GM10266 (cell line): ENCODE measurements around the gene PLXND1.

Experiments used
- DNase-seq: peaks from one replicate; pipeline ENCODE4 v3.0.0; 2012; ENCODE audit errors: extremely low spot score
- TF ChIP-seq, protein P1 (sequence below): IDR thresholded peaks from 2 replicates; pipeline ENCODE4 v1.5.1; 2012; ENCODE audit warnings: mild to moderate bottlenecking, low read depth; ENCODE audit not compliant: control insufficient read depth, insufficient read depth; ENCODE audit errors: missing control alignments

Gene PLXND1

DNA sequence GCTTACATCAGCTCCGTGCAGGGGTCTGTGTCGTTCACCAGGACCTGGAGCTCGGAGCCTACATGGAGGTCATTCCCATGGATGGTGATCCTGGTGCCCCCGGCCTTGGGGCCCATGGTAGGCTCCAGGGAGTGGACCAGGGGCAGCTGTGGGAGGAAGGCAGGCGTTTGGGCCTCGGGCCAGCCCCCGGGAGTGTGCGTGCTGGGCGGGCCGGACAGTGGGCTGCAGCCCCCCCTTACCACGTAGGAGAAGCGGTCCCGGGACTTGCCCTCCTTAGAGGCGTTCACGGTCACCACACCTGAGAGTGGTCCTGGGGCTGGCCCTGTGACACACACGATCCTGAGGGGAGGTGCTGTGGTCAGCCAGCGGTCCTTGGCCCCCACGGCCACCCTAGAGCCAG is 33.9 kb downstream of the PLXND1 start:
- no peak for DNase-seq
- TF ChIP-seq, protein P1, sequence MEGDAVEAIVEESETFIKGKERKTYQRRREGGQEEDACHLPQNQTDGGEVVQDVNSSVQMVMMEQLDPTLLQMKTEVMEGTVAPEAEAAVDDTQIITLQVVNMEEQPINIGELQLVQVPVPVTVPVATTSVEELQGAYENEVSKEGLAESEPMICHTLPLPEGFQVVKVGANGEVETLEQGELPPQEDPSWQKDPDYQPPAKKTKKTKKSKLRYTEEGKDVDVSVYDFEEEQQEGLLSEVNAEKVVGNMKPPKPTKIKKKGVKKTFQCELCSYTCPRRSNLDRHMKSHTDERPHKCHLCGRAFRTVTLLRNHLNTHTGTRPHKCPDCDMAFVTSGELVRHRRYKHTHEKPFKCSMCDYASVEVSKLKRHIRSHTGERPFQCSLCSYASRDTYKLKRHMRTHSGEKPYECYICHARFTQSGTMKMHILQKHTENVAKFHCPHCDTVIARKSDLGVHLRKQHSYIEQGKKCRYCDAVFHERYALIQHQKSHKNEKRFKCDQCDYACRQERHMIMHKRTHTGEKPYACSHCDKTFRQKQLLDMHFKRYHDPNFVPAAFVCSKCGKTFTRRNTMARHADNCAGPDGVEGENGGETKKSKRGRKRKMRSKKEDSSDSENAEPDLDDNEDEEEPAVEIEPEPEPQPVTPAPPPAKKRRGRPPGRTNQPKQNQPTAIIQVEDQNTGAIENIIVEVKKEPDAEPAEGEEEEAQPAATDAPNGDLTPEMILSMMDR = no peak

DNA sequence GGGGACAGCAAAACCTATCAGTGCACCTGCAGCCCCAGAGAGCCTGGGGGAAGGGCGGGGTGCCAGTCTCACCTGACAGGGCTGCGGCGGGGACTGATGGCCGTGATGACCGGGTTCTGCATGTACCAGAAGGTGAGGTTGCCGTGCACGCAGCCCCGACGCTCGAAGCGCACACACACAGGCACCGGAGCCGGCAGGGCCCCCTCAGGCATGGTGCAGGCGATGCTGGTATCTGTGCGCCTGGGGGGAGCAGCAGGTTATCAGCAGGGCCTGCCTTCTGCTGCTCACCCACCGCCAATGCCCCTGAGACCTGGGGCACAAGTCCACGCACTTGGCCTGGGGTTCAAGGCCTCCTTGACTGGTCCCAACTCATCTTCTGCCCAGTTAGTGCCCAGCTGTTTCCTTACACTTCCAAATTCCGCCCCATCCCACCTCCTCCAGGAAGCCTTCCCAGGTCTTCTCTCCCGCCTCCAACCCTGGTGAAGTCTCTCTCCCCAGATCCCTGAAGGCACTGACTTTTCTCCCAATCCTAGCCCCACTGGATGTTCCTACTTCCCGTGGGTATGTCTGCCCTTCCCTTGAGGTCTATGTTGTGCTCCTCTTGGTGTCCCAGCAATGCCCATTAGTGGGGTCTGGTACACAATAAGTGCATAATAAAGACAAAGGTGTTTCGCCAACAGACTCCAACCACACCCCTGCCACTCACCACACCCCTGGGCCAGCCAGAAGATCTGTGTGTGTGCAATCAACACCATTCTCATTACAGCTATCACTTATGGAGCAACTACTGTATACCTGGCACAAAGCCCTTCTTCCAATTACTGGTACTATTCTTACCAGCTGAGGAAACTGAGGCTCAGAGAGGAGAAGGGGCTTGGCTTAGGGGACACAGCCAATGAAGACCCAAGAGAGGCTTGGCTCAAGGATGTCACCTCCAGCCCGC is 34.6 kb downstream of the PLXND1 start:
- TF ChIP-seq, protein P1 = no peak
- no peak for DNase-seq

DNA sequence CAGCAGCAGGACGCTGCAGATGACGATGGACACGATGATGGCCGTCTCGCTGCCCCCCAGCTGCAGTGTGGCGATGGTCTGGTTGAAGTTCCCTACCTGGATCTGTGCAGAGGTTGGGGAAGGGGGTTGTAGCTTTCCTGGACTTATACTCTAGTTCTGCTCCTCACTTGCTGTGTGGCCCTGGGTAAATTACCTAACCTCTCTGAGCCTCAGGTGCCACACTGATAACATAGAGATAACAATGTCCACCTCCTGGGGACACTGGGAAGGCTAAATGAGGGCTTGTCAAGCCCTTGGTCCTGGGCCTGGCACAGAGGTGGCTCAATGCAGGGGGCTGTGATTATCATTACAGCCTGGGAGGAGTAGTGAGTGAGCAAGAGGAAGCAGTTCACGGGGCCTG is 36.6 kb downstream of the PLXND1 start:
- TF ChIP-seq, protein P1 = no peak
- no peak for DNase-seq

DNA sequence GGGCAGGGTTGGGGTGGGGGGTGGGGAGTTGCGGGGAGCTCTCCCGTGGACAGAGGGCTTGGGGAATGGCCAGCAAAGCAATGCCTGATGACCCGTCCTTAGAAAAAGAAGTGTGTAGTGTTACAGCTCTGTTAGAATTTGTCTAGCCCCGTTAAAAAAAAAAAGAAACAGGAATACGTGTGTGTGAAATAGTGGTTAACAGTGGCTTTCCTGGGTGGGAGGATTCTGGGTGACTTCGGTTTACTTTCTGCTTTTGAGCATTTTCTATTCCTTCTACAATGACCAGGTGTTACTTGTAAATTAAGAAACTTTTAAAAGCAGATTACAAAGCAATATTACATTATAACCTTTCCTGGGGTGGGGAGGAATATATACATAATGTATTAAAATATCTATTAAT is 38.5 kb downstream of the PLXND1 start:
- no peak for DNase-seq
- TF ChIP-seq, protein P1 = no peak

DNA sequence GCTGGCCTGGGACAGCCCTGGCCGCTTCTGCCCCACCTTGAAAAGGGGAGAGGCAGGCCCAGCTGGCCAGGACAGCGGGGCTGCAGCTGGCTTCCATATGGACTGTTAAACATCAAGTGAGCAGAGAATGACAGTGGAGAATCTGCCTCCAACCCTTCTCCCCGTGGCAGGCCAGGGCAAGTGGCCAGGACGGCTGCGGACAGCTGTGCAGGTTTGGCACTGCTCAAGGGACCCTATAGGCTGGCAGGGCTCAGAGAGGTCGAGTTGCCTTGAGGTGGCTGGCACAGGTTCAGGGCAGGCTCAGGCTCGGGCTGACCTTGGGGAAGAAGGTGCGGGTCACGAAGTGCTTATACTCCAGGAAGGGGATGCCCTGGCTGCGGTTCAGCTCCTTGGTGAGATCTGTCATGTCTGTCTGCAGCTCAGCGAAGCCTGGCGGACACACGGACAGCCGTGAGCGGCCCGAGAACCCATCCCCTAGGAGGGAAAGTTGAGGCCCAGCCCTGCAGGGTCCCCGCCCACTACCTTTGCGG is 39.2 kb downstream of the PLXND1 start:
- no peak for DNase-seq
- TF ChIP-seq, protein P1 = no peak

DNA sequence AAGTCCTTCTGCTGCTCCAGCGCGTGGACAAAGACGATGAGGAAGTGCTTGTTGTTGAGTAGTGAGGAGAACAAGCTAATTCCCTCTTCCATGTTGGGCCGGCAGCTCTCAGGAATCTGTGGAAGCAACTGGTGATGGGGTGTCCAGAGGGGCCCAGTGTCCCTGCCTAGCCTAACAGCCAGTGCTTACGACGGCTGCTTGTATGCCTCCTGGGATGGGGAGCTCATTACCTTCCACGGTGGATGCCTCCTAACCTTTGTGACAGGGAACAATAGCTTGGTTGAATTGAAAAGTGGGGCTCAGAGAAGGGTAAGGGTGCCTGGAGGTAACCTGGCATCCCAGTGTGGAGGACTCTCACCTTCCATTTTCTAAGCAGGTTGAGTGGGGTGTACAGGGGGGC is 40.6 kb downstream of the PLXND1 start:
- no peak for DNase-seq
- TF ChIP-seq, protein P1 = no peak
